Kidney tubule cell (primary cell): ENCODE measurements around the gene PPP1R8.
"Not testable (repeated sequence)": the region's sequence is repeated elsewhere in the genome, so short reads cannot be mapped to it uniquely, and the experiment has no call there.

Source experiments
- DNase-seq: peaks from one replicate; pipeline ENCODE4 v3.0.0-alpha.2; 2018; ENCODE audit warnings: low spot score

The PPP1R8 gene

DNA sequence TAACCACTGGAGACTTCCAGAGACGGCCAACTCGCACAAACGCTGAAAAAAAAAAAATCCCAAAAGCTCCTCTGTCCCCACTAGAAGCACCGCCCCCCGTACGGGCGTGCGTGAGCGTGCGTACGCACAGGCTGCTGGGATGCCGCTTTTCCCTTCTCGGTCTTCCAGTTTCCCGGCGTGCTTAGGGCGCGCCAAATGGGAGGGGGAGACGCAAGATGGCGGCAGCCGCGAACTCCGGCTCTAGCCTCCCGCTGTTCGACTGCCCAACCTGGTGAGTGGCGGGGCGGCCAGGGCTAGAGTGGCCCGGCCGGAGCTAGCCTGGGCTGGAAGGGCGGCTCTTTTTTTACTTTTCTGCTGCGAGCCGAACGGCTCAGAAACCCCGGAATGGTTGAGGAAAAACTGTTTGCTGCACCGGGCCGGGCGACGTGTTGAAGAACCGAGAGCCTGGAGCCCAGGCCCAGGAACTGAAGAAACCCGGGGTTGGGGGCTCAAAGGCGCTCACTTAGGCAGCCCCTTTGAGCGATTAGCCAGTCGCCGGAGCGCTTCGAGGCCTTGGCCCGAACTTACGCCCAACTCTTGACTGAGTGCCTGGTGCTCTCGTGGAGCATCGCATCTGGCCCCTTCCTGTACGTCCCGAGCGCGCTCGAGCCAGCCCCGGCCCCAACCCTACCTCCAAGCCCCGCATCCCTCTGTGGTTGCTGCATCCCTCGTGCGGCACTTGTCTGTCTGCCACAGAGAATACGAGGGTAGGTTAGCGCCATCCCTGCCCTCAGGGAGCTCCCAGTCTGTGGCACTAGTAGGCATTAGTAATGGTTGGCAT is at the start of gene PPP1R8:
PPP1R8 (plus strand) TSS at position 162 of the 820 bp plus-strand sequence; CDS start at position 216, 54 bp downstream.
- peak; percentile 97 for DNase-seq

DNA sequence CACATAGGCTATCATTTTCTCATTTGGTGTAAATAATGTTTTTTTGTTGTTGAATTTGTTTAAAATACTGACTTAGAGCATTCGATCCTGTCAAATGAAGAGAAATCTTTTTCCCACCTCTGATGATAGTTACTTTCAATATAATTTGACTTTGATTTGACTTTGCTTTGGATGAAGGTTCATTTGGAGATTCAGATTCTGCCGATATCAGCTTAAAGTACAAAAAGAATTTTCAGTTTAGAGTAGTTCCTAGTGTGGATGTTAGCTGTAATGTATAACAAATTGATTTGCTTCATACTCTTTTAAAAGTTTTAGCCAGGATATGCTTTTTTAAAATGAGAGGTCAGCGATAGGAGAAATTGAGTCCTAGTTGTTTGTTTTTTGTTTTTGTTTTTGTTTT is 47.6 kb upstream of the PPP1R8 start:
- no peak for DNase-seq

DNA sequence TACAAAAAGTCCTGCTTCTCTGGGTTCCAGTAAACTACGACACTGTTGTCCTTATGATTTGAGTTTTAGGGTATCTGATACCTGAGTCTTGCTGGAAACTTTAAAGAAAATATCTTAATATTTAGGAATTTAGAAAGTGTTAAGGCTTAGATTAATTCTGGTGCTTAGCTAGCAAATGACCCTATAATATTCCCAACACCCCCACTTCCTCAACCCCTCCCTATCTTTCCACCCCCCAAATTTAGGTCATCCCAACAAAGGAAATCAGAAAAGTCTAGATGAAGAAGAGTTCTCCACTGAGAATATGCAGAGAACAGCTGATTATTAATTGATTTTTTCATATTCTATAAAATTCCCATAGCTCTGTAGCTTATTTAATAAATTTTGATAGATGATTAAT is 45.9 kb upstream of the PPP1R8 start:
- no peak for DNase-seq

DNA sequence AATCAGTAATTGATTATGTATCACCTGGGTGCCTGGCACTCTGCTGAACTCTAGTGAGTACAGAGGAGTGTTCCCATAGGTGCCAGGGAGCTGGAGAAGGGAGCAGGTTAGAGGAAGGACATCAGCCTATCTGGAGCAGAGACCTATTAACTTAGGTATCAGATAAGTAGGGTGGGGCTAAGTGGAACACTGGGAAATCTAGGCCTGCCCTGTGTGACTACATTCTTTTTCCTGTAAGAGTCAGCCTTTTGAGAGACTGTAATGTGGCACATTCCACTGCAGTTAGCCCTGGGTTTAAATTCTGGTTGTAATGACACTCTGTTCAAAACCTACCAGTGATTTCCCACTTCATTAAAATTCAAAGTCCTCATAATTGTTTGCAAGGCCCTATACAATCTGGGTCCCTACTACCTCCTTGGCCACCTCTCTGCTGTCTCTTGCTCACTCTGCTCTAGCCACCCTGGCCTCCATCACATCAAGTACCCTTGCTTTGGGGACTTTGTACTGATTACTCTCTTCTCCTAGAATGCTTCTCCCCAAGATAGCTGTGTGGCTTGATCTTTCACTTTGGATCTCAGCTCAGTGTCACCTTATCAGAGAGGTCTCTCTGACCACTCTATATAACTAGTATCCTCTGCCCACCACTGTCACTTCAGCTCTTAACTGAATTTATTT is 44.7 kb upstream of the PPP1R8 start:
- DNase-seq = peak; percentile 64

DNA sequence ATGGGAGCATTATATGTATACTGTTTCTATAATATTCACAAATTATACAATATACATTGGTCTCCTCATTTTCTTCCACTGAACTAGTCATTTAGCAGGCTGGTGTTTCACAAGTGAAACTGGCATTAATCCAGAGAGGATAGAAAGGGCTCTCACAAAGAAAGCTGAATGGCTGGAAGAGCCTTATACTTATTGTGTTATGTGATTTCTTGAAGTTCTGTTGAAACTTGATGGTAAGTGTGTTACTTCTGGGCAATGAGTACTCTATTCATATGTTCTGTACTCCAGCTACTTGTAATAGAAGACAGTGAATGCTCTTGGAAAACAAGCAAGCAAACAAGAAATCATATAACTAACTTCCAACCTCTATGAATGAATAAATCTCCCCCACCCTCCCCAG is 42.7 kb upstream of the PPP1R8 start:
- DNase-seq = no peak

DNA sequence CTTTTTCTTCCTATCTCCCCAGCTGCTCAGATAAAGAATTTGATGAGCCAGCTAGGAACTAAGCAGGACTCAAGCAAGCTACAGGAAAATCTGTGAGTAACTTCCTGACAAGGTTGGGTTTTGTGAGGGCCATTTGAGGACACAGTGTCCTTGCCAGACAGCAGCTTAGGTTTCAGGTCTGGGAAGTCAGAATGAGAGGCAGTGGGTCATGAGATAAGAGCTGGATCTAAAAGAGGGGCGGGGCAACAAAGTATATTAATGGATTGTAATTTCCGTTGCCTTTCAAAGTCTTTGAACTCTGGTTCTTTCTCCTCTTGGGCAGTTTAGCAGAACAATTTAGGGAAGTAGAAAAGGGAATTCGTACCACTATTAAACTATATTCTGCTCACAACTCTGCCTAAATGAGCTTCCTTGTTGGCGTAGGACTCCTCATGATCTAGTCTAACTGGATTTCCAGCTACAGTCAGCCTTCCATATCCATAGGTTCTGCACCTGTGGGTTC is 41.0 kb upstream of the PPP1R8 start:
- peak; percentile 10 for DNase-seq

DNA sequence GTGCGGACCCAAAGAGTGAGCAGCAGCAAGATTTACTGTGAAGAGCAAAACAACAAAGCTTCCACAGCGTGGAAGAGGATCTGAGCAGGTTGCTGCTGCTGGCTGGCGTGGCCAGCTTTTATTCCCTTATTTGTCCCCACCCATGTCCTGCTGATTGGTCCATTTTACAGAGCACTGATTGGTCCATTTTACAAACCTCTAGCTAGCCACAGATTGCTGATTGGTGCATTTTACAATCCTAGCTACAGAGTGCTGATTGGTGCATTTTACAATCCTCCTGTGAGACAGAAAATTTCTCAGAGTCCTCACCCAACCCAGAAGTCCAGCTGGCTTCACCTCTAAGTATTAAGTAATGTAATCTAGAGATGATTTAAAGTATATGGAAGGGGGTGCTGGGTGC is 40.3 kb upstream of the PPP1R8 start:
- not testable (repeated sequence) for DNase-seq

DNA sequence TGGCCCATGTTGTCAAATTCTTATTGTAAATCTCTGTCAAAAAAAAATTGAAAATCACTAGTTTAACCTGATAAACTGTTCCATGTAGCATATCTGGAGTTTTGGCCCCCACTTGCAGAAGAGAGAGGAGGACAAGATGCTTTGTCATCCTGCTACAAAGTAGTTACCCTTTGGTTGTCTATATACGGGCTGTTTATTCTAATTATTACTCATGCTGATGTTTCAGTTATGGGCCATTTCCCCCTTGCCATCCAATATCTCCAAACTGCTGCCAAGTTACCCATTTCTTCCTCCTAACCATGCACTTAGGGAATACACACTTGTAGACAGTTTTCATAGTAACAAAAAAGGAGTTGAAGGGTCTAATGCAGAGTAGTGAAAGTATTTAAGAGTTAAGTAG is 35.0 kb upstream of the PPP1R8 start:
- no peak for DNase-seq

DNA sequence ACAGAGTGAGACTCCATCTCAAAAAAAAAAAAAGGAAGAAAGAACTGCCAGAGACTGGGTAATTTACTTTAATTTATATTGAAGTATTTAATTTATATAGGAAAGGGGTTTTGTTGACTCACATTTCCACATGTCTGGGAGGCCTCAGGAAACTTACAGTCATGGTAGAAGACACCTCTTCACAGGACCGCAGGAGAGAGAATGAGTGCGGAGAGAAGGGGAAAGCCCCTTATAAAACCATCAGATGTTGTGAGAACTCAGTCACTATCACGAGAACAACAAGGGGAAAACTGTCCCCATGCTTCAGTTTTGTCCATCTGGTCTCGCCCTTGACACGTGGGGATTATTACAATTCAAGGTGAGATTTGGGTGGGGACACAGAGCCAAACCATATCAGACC is 25.8 kb upstream of the PPP1R8 start:
- no peak for DNase-seq

DNA sequence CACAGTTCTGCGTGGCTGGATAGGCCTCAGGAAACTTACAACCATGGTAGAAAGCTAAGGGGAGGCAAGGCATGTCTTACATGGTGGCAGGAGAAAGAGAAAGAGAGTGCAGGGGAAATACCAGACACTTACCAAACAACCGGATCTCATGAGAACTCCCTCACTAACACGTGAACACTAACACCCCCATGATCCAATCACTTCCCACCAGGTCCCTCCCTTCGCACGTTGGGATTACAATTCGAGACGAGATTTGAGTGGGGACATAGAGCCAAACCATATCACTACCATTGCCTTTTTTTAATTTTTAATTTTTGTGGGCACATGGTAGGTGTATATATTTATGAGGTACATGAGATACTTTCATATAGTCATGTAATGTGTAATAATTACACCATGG is 23.8 kb upstream of the PPP1R8 start:
- no peak for DNase-seq

DNA sequence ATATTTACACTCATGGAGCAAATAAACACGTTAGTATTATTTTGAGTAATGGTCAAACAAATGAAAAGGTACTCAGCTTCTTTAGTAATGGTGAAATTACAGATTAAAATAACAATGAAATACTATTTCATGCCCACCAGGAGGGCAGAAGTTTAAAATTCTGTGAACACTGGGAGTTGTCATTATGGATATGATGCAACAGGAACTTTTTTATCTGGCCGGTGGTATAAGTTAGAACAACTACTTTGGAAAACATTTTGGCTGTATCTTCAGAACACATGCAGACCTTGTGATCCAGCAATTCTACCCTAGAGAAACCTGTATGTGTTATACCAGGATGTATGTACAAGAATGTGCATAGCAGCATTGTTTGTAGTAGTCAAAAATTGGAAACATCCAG is 23.2 kb upstream of the PPP1R8 start:
- DNase-seq = no peak

DNA sequence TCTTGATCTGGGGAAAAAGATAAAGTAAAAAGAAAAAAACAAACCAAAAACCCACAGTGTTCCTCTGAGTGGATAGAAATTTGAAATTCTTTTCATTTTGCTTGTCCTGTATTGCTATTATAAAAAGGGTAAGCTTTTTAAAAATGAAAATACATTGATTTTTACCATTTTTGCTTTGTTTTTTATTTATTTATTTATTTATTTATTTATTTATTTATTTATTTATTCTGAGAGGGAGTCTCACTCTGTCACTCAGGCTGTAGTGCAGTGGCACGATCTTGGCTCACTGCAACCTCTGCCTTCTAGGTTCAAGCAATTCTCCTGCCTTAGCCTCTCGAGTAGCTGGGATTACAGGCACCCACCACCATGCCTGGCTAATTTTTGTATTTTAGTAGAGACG is 22.5 kb upstream of the PPP1R8 start:
- not testable (repeated sequence) for DNase-seq

DNA sequence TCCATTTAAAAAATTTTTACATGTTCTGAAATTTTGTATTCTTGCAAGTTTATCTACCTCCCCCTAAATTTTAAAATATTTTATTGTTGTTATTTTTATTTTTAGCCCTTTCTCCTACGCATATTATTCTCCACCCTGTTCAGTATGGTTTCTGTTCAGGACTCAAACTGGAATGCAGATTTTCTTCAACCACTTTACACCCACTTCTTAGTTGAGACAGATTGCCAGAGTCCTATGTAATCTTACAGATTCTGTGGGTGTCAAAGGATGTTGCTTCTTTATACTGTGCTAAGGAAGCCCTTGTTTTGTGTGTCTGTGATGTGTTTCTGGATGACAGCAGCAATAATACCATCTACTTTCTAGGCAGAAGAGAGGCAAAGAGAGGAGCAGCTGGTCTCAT is 20.7 kb upstream of the PPP1R8 start:
- DNase-seq = no peak

DNA sequence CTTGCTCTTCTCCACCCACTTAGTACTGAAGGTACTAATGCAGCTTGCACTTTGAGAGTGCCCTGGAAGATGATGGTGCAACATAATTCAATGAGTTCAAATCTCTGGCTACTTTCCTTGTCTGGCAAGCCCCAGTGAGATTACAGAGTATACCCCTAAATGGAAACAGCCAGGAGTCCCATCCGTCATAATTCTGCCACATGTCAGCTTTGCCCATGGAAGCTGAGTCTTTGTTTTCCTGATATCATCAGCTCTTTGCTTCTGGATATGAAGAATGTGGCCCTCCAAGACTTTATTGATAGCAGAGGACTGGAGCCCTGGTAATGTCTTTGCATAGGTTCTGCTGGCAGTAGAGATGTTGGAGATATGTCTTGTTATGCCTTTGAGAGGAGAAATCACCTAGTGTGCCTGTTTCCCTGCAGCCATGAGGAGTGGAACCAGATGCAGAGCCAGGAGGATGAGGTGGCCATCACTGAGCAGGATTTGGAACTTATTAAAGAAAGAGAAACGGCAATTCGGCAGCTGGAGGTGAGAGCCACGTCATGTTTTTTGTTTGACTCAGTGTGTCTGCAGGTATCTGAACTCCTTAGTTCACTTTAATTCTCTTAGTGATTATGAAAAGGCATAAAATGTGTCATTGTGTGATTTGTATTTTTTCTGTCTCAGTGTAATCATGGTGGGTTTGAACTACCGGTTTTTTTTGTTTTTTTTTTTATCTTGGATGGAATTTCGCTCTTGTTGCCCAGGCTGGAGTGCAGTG is 18.7 kb upstream of the PPP1R8 start:
- no peak for DNase-seq

DNA sequence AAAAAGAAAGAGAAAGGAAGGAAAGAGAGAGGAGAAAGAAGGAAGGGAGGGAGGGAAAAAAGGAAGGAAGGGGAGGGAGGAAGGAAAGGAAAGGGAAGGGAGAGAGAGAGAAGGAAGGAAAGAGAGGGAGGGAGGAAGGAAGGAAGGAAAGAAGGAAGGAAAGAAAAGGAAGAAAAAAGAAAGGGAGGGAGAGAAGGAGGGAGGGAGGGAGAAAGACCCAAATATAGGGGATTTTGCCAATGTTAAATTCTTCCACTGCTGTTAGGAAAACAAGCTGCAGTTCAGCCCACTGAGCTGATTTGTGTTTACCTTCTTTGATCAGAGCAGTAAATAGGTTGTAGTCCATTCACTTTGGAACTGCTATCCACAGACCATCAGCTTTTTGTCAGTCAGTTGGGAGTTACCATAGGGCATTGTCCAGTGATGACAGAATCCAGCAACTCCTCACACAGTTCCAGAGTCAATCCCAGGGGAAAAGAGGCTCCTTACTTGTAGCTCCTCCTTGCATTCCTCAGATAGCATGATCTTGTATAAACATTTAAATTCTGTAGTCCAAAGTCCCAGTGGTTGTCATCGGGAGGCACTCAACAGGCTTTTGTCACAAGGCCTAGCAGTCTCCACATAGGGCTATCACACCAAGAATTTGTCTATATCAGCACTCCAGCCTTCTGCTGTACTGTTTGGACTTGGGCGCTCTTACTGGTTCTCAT is 13.5 kb upstream of the PPP1R8 start:
- peak; percentile 8 for DNase-seq

DNA sequence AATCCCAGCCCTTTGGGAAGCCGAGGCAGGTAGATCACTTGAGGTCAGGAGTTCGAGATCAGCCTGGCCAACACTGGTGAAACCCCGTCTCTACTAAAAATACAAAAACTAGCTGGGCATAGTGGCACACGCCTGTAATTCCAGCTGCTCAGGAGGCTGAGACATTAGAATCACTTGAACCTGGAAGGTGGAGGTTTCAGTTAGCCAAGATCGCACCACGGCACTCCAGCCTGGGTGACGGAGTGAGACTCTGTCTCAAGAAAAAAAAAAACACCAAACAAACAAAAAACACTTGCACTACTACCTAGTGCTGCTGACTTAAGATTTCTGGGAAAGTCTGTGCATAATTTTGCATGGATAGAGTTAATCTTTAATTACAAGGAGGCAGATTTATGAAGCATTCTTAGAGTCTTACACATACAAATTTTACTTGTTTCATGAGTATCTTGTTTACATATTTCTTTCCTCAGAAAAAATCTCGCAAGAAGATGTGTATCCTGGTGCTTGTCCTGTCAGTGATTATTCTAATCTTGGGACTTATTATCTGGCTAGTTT is 8.7 kb upstream of the PPP1R8 start:
- DNase-seq = peak; percentile 51

DNA sequence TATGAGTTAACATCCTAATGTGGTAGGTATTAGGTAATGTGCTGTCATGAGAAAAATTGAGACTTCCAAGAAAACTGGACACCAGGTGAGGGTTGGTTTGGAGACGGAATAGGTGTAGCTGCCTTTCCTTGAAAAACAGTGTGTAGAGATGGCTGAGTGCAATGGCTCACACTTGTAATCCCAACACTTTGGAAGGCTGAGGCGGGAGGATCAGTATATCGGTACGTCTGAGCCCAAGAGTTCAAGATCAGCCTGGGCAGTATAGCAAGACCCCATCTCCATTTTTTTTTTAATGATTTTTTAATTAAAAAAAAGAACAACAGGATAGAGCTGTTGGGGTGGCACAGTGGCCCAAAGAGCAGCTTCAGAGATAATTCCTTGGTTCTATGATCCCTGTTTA is 6.8 kb upstream of the PPP1R8 start:
- no peak for DNase-seq

DNA sequence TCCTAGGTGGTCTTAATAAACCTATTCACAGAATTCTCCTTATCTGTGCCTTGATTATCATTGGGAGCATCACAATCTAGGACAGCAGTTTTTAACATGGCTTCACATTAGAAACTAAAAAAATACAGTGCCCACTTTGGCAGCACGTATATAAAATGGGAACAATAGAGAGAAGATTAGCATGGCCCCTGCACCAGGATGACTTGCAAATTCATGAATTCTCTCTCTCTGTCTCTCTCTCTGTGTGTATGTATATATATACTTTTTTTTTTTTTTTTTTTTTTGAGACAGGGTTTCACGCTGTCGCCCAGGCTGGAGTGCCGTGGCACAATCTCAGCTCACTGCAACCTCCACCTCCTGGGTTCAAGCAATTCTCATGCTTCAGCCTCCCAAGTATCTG is 6.2 kb upstream of the PPP1R8 start:
- no peak for DNase-seq

DNA sequence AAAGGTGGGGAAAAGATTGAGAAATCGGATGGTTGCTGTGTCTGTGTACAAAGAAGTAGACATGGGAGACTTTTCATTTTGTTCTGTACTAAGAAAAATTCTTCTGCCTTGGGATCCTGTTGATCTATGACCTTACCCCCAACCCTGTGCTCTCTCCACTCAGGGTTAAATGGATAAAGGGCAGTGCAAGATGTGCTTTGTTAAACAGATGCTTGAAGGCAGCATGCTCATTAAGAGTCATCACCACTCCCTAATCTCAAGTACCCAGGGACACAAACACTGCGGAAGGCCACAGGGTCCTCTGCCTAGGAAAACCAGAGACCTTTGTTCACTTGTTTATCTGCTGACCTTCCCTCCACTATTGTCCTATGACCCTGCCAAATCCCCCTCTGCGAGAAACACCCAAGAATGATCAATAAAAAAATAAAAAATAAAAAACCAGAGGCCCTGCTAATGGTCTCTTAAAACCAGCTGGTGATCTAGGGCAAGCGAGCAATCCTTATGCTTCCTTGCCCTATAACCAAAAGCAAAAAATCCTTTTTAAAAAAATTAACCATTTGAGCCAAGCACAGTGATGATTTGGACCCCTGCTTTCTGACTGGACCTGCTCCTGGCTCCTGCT is 1.1 kb upstream of the PPP1R8 start:
- not testable (repeated sequence) for DNase-seq

DNA sequence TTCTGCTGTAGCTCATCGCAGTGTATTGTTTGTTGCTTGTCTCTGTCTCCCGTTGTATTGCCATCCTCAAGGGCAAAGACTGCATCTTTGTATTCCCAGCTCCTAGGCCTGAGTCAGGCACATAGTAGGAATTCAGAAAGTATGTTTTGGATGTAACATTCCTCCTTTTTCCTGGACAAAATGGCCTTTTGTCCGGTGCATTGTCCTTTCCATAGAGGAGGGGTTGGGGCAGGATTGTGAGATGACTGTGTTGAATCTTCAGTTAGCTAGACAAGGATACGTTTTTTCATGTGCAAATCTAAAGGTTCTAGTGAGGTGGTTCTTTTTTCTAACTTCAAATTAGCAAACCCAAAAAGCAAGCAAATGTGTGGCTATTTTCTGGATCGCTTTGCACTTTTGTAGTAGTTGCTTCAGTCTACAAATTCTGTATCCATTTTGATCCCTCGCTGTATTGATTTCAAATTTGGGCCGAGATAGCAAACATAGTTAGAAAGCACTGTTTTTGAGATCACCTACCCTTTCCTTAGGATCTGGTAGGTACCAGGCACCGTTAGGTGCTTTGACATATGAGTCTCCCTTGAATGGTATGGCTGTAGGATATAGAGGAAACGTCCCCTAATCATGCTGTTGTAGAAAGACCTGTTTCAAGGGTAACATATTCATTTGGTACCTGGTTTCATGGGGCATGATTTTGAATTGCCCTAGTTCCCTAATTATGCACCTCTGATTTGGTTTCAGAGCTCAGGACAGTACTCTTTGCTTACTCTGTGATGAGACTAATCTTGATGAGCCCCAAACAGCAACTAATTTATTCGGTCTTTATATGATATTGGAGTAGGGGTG is 1.2 kb downstream of the PPP1R8 start:
- peak; percentile 17 for DNase-seq
